ENCODE results near the gene CYP4F12. TPM values are rescaled to one million over a fixed set of nuclear protein-coding genes. Genes with fewer than 3 reads are reported as not detected.

CYP4F12 gene
- polyA plus RNA-seq, 1 donor (not counting 4 experiments of a cell fraction or from before 2014, with no cell fraction given): 2.0 TPM

GRCh38 chr19:15656467-15656866 is 16.4 kb upstream of the CYP4F12 start:
- no peaks in the 10 kb centered on the region for H3K9me3 ChIP-seq (ENCODE audit: control insufficient read depth, low read depth, low read length)
- no peaks in the 10 kb centered on the region for H3K4me1 ChIP-seq (ENCODE audit: control insufficient read depth, extremely low read depth, insufficient read depth, low read length)
- H3K4me3 ChIP-seq (ENCODE audit: control insufficient read depth in 2 of 3, extremely low read depth in 1 of 3, insufficient read depth in 2 of 3, low read depth in 1 of 3, low read length in 3 of 3): no peak overlapping the region
- H3K27ac ChIP-seq (ENCODE audit: control insufficient read depth, insufficient read depth, low read length): no peak overlapping the region
- no peaks in the 10 kb centered on the region for H3K9me1 ChIP-seq (ENCODE audit: control insufficient read depth, extremely low read depth, insufficient read depth, low read length)
- no peaks in the 10 kb centered on the region for H3K27me3 ChIP-seq (ENCODE audit: control insufficient read depth, extremely low read depth, insufficient read depth, low read length)
- H3K4me2 ChIP-seq (ENCODE audit: control insufficient read depth, extremely low read depth, insufficient read depth, low read depth, low read length): no peak overlapping the region
- no peak overlapping the region for H2AFZ ChIP-seq (ENCODE audit: control insufficient read depth, low read length)
- no peak overlapping the region for H3K9ac ChIP-seq (ENCODE audit: control insufficient read depth, extremely low read depth, insufficient read depth, low read length)
- H3K79me2 ChIP-seq (ENCODE audit: control insufficient read depth, insufficient read depth, low read length): no peaks in the 10 kb centered on the region
- DNase-seq (ENCODE audit: low read depth, low spot score) (no peak), FAIRE-seq (no peak)
- TF ChIP-seq CTCF (optimal IDR thresholded peaks at IDR 0.05 in 1 of 3, IDR thresholded peaks at IDR 0.05 in 1 of 3, conservative IDR thresholded peaks at IDR 0.05 in 1 of 3; ENCODE audit: extremely low read depth in 1 of 3, insufficient read depth in 2 of 3, low read length in 3 of 3): no peak
- TF ChIP-seq EZH2 (IDR thresholded peaks at IDR 0.05; ENCODE audit: low read length): no peak
- no peaks in the 10 kb centered on the region for H4K20me1 ChIP-seq (ENCODE audit: control insufficient read depth, extremely low read depth, insufficient read depth, low read length)
- no peaks in the 10 kb centered on the region for H3K36me3 ChIP-seq (ENCODE audit: control insufficient read depth in 2 of 2, extremely low read depth in 1 of 2, insufficient read depth in 2 of 2, low read length in 2 of 2)
- dilution Hi-C loops (cut with MboI; ENCODE audit: extremely low pct_ligation_motif_present, low sequenced_read_pairs): no loop called here

- Histone ChIP-seq H3K27ac (ENCODE audit: control insufficient read depth, insufficient read depth, low read length) (no peak overlapping the region), H3K9ac (ENCODE audit: control insufficient read depth, extremely low read depth, insufficient read depth, low read length) (no peak overlapping the region), H3K36me3 (ENCODE audit: control insufficient read depth in 2 of 2, extremely low read depth in 1 of 2, insufficient read depth in 2 of 2, low read length in 2 of 2) (no peaks in the 10 kb centered on the region), H3K79me2 (ENCODE audit: control insufficient read depth, insufficient read depth, low read length) (no peaks in the 10 kb centered on the region), H3K4me3 (ENCODE audit: control insufficient read depth in 2 of 3, extremely low read depth in 1 of 3, insufficient read depth in 2 of 3, low read depth in 1 of 3, low read length in 3 of 3) (no peak overlapping the region), H3K9me3 (ENCODE audit: control insufficient read depth, low read depth, low read length) (no peaks in the 10 kb centered on the region), H3K27me3 (ENCODE audit: control insufficient read depth, extremely low read depth, insufficient read depth, low read length) (no peaks in the 10 kb centered on the region), H3K4me1 (ENCODE audit: control insufficient read depth, extremely low read depth, insufficient read depth, low read length) (no peaks in the 10 kb centered on the region), H2AFZ (ENCODE audit: control insufficient read depth, low read length) (no peak overlapping the region), H3K4me2 (ENCODE audit: control insufficient read depth, extremely low read depth, insufficient read depth, low read depth, low read length) (no peak overlapping the region), H3K9me1 (ENCODE audit: control insufficient read depth, extremely low read depth, insufficient read depth, low read length) (no peaks in the 10 kb centered on the region), H4K20me1 (ENCODE audit: control insufficient read depth, extremely low read depth, insufficient read depth, low read length) (no peaks in the 10 kb centered on the region)
- no peak for TF ChIP-seq CTCF (optimal IDR thresholded peaks at IDR 0.05 in 1 of 3, IDR thresholded peaks at IDR 0.05 in 1 of 3, conservative IDR thresholded peaks at IDR 0.05 in 1 of 3; ENCODE audit: extremely low read depth in 1 of 3, insufficient read depth in 2 of 3, low read length in 3 of 3)
- no peak for TF ChIP-seq EZH2 (IDR thresholded peaks at IDR 0.05; ENCODE audit: low read length)
- dilution Hi-C loops (cut with MboI; ENCODE audit: extremely low pct_ligation_motif_present, low sequenced_read_pairs): no loop called here
- DNase-seq (ENCODE audit: low read depth, low spot score): no peak
- no peak for FAIRE-seq
Observed at GRCh38 chr19:15663247-15663646, 9.6 kb upstream of the CYP4F12 start.

All from keratinocyte (primary cell).